ENCODE data around the gene PACRG.

GRCh38 chr6:162845972-162846371 is 118.2 kb downstream of the PACRG start:
- TF ChIP-seq CTCF (conservative IDR thresholded peaks at IDR 0.05; ENCODE audit: low read depth in 2 of 2): peak in 1 of 2 experiments; percentile 17; a peak in 1 of 4 replicates
- no peak for TF ChIP-seq EZH2phosphoT487 (IDR thresholded peaks at IDR 0.05; ENCODE audit: unreplicated experiment)
- no peak for TF ChIP-seq ETS1 (IDR thresholded peaks at IDR 0.05)
- TF ChIP-seq REST (IDR thresholded peaks at IDR 0.05; ENCODE audit: unreplicated experiment): no peak
